Neural progenitor cell (in vitro differentiated cells): ENCODE results near the gene MORN1.

ENCODE experiments used
- CTCF ChIP-seq: fragments of 200-600 bp; sonication (generic); IDR thresholded peaks from 2 replicates; pipeline ENCODE4 v1.5.1; 2017; ENCODE audit warnings: antibody characterized with exemption, mild to moderate bottlenecking
- EZH2 ChIP-seq: fragments of 200-600 bp; sonication (generic); IDR thresholded peaks from 2 replicates; pipeline ENCODE4 v1.6.1; 2017; ENCODE audit warnings: antibody characterized with exemption, mild to moderate bottlenecking, moderate library complexity
- EZH2phosphoT487 ChIP-seq: fragments of 200-600 bp; sonication (generic); IDR thresholded peaks from 2 replicates; pipeline ENCODE4 v1.6.1; 2017; ENCODE audit warnings: antibody characterized with exemption

DNA sequence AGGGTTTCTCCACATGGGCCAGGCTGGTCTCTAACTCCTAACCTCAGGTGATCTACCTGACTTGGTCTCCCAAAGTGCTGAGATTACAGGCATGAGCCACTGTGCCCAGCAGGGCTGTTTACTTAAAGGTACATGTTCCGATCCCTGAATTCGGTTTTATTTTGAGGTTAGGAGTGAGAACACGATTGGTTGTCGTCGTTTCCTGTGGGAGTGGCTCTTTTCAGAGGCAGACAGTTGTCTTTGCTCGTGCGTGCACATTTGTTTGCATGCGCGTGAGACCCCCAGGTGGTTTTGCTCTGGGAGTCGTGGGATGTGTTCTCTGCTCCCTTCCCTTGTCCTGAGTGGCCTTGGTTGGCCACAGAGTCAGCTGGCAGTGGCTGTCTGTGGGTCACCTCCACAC lies 103.0 kb downstream of the MORN1 start:
- no peak for TF ChIP-seq EZH2
- TF ChIP-seq CTCF = no peak
- no peak for TF ChIP-seq EZH2phosphoT487
